ENCODE results near the gene C1orf56.

GRCh38 chr1:151072224-151072623, 24.7 kb downstream of the C1orf56 start:
- TF ChIP-seq CTCF (IDR thresholded peaks at IDR 0.05) (no peak), POLR2A (IDR thresholded peaks at IDR 0.05) (no peak)

All from Peyer's patch (tissue), 4 donors.